Measurements from ENCODE around the gene NXT1.

- TF ChIP-seq SUZ12 (IDR thresholded peaks at IDR 0.05; ENCODE audit: extremely low read depth, insufficient read depth, insufficient read length) (no peak), ZNF274 (IDR thresholded peaks at IDR 0.05; ENCODE audit: low read depth, low read length) (no peak)
These were observed 10.6 kb upstream of the NXT1 start for GRCh38 chr20:23339986-23340385.
